Measurements from ENCODE around the gene NCS1. TPM values are rescaled to one million over a fixed set of nuclear protein-coding genes. Genes with fewer than 3 reads are reported as not detected.

The NCS1 gene
- total RNA-seq, 1 donor from 2014 or later = 126 TPM

- Histone ChIP-seq H2AFZ (ENCODE audit: low read depth, low read length) (no peak overlapping the region), H3K4me3 (ENCODE audit: insufficient read depth, low read depth, low read length) (no peak overlapping the region), H3K4me1 (ENCODE audit: insufficient read depth, low read length) (no peaks in the 10 kb centered on the region), H3K36me3 (ENCODE audit: insufficient read depth, low read length) (no peaks in the 10 kb centered on the region), H3K27me3 (ENCODE audit: insufficient read depth, low read length) (no peaks in the 10 kb centered on the region), H3K9me3 (ENCODE audit: insufficient read depth, low read depth, low read length) (no peaks in the 10 kb centered on the region), H3K9ac (ENCODE audit: low read length) (no peak overlapping the region), H3K79me2 (ENCODE audit: insufficient read depth, low read length) (no peaks in the 10 kb centered on the region), H3K27ac (ENCODE audit: low read depth, low read length) (no peak overlapping the region), H3K4me2 (ENCODE audit: low read length) (no peak overlapping the region), H4K20me1 (ENCODE audit: insufficient read depth, low read length) (no peaks in the 10 kb centered on the region)
- H3K4me3 Mint-ChIP-seq (ENCODE audit: unreplicated experiment) = no peak overlapping the region
- DNase-seq (ENCODE audit: low read depth) = no peak
- no peak for TF ChIP-seq EZH2 (IDR thresholded peaks at IDR 0.05; ENCODE audit: insufficient read depth, low read length)
- TF ChIP-seq, protein P1, sequence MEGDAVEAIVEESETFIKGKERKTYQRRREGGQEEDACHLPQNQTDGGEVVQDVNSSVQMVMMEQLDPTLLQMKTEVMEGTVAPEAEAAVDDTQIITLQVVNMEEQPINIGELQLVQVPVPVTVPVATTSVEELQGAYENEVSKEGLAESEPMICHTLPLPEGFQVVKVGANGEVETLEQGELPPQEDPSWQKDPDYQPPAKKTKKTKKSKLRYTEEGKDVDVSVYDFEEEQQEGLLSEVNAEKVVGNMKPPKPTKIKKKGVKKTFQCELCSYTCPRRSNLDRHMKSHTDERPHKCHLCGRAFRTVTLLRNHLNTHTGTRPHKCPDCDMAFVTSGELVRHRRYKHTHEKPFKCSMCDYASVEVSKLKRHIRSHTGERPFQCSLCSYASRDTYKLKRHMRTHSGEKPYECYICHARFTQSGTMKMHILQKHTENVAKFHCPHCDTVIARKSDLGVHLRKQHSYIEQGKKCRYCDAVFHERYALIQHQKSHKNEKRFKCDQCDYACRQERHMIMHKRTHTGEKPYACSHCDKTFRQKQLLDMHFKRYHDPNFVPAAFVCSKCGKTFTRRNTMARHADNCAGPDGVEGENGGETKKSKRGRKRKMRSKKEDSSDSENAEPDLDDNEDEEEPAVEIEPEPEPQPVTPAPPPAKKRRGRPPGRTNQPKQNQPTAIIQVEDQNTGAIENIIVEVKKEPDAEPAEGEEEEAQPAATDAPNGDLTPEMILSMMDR (IDR thresholded peaks at IDR 0.05; ENCODE audit: insufficient read depth, low read depth, low read length) = no peak
- H3K27ac Mint-ChIP-seq (ENCODE audit: unreplicated experiment) = no peak overlapping the region
- no peaks in the 10 kb centered on the region for H3K9me3 Mint-ChIP-seq (ENCODE audit: unreplicated experiment)
- no peak for FAIRE-seq
- no peaks in the 10 kb centered on the region for H3K4me1 Mint-ChIP-seq (ENCODE audit: low read depth, unreplicated experiment)
- H3K27me3 Mint-ChIP-seq (ENCODE audit: low read depth, unreplicated experiment) = peaks cover 1% of the 10 kb centered on the region
- no peaks in the 10 kb centered on the region for H3K36me3 Mint-ChIP-seq (ENCODE audit: low read depth, unreplicated experiment)
Measured at GRCh38 chr9:130159057-130159456, 13.1 kb upstream of the NCS1 start.

GRCh38 chr9:130159915-130160670 lies 12.1 kb upstream of the NCS1 start:
- no peak for DNase-seq (ENCODE audit: low read depth)
- Mint-ChIP-seq H3K27me3 (ENCODE audit: low read depth, unreplicated experiment) (peaks cover 1% of the 10 kb centered on the region), H3K4me3 (ENCODE audit: unreplicated experiment) (no peak overlapping the region), H3K4me1 (ENCODE audit: low read depth, unreplicated experiment) (no peaks in the 10 kb centered on the region), H3K36me3 (ENCODE audit: low read depth, unreplicated experiment) (no peaks in the 10 kb centered on the region), H3K9me3 (ENCODE audit: unreplicated experiment) (no peaks in the 10 kb centered on the region), H3K27ac (ENCODE audit: unreplicated experiment) (no peak overlapping the region)
- no peaks in the 10 kb centered on the region for H3K9me3 ChIP-seq (ENCODE audit: insufficient read depth, low read depth, low read length)
- H3K4me2 ChIP-seq (ENCODE audit: low read length) = no peak overlapping the region
- no peaks in the 10 kb centered on the region for H3K27me3 ChIP-seq (ENCODE audit: insufficient read depth, low read length)
- no peaks in the 10 kb centered on the region for H3K4me1 ChIP-seq (ENCODE audit: insufficient read depth, low read length)
- H4K20me1 ChIP-seq (ENCODE audit: insufficient read depth, low read length) = no peaks in the 10 kb centered on the region
- FAIRE-seq = no peak
- no peak overlapping the region for H3K4me3 ChIP-seq (ENCODE audit: insufficient read depth, low read depth, low read length)
- H3K79me2 ChIP-seq (ENCODE audit: insufficient read depth, low read length) = no peaks in the 10 kb centered on the region
- no peak overlapping the region for H3K9ac ChIP-seq (ENCODE audit: low read length)
- H3K27ac ChIP-seq (ENCODE audit: low read depth, low read length) = no peak overlapping the region
- H2AFZ ChIP-seq (ENCODE audit: low read depth, low read length) = no peak overlapping the region
- no peak for TF ChIP-seq EZH2 (IDR thresholded peaks at IDR 0.05; ENCODE audit: insufficient read depth, low read length)
- TF ChIP-seq, protein P1 (IDR thresholded peaks at IDR 0.05; ENCODE audit: insufficient read depth, low read depth, low read length) = no peak
- H3K36me3 ChIP-seq (ENCODE audit: insufficient read depth, low read length) = no peaks in the 10 kb centered on the region

- no peaks in the 10 kb centered on the region for H3K36me3 Mint-ChIP-seq (ENCODE audit: low read depth, unreplicated experiment)
- H3K4me3 ChIP-seq (ENCODE audit: insufficient read depth, low read depth, low read length) = no peak overlapping the region
- no peaks in the 10 kb centered on the region for H4K20me1 ChIP-seq (ENCODE audit: insufficient read depth, low read length)
- no peak overlapping the region for H2AFZ ChIP-seq (ENCODE audit: low read depth, low read length)
- H3K9me3 ChIP-seq (ENCODE audit: insufficient read depth, low read depth, low read length) = no peaks in the 10 kb centered on the region
- H3K79me2 ChIP-seq (ENCODE audit: insufficient read depth, low read length) = no peaks in the 10 kb centered on the region
- no peak overlapping the region for H3K4me3 Mint-ChIP-seq (ENCODE audit: unreplicated experiment)
- no peaks in the 10 kb centered on the region for H3K9me3 Mint-ChIP-seq (ENCODE audit: unreplicated experiment)
- H3K27me3 Mint-ChIP-seq (ENCODE audit: low read depth, unreplicated experiment) = peaks cover 1% of the 10 kb centered on the region
- no peak overlapping the region for H3K27ac Mint-ChIP-seq (ENCODE audit: unreplicated experiment)
- FAIRE-seq = no peak
- DNase-seq (ENCODE audit: low read depth) = no peak
- H3K4me2 ChIP-seq (ENCODE audit: low read length) = no peak overlapping the region
- H3K27me3 ChIP-seq (ENCODE audit: insufficient read depth, low read length) = no peaks in the 10 kb centered on the region
- no peak overlapping the region for H3K27ac ChIP-seq (ENCODE audit: low read depth, low read length)
- no peak overlapping the region for H3K9ac ChIP-seq (ENCODE audit: low read length)
- H3K36me3 ChIP-seq (ENCODE audit: insufficient read depth, low read length) = no peaks in the 10 kb centered on the region
- H3K4me1 Mint-ChIP-seq (ENCODE audit: low read depth, unreplicated experiment) = no peaks in the 10 kb centered on the region
- TF ChIP-seq, protein P1 (IDR thresholded peaks at IDR 0.05; ENCODE audit: insufficient read depth, low read depth, low read length) = no peak
- no peak for TF ChIP-seq EZH2 (IDR thresholded peaks at IDR 0.05; ENCODE audit: insufficient read depth, low read length)
- no peaks in the 10 kb centered on the region for H3K4me1 ChIP-seq (ENCODE audit: insufficient read depth, low read length)
Measured at GRCh38 chr9:130160862-130161470, 11.2 kb upstream of the NCS1 start.

Data from astrocyte (in vitro differentiated cells and primary cell).